ENCODE data around the gene DHRSX. TPM values are rescaled to one million over a fixed set of nuclear protein-coding genes. Genes with fewer than 3 reads are reported as not detected.

The DHRSX gene
- total and polyA plus RNA-seq, 2 of the 13 experiments (the other 11 are each of a cell fraction or from before 2014, with no cell fraction given), result 15.5 to 24.3 TPM

GRCh38 chrX:2548711-2549423, 48.1 kb upstream of the DHRSX start (continued):
- no peak for TF ChIP-seq SKIL (CRISPR knock-in tag; IDR thresholded peaks at IDR 0.05; ENCODE audit: borderline replicate concordance)
- TF ChIP-seq ZSCAN25 (CRISPR knock-in tag; IDR thresholded peaks at IDR 0.05), result no peak
- TF ChIP-seq SMARCC2 (IDR thresholded peaks at IDR 0.05), result no peak
- no peak for TF ChIP-seq MLXIP (CRISPR knock-in tag; IDR thresholded peaks at IDR 0.05; ENCODE audit: borderline replicate concordance)
- no peak for TF ChIP-seq ZNF605 (CRISPR knock-in tag; IDR thresholded peaks at IDR 0.05)
- TF ChIP-seq TCF7 (IDR thresholded peaks at IDR 0.05; ENCODE audit: low read depth), result no peak
- TF ChIP-seq SRF (IDR thresholded peaks at IDR 0.05; ENCODE audit: low read depth, low read length), result peak; percentile 72
- TF ChIP-seq ZNF318 (CRISPR knock-in tag; IDR thresholded peaks at IDR 0.05), result no peak
- no peak for TF ChIP-seq ZNF235 (CRISPR knock-in tag; IDR thresholded peaks at IDR 0.05; ENCODE audit: borderline replicate concordance)
- TF ChIP-seq RFX1 (IDR thresholded peaks at IDR 0.05), result peak; percentile 20; the same call in 1 of the 2 replicates
- TF ChIP-seq GZF1 (CRISPR knock-in tag; IDR thresholded peaks at IDR 0.05), result no peak
- no peak for TF ChIP-seq FOXA1 (IDR thresholded peaks at IDR 0.05)
- TF ChIP-seq FOXA1 (CRISPR knock-in tag; IDR thresholded peaks at IDR 0.05), result no peak
- TF ChIP-seq TGIF2 (CRISPR knock-in tag; IDR thresholded peaks at IDR 0.05), result no peak

Data from HepG2 (cell line).